ENCODE measurements around the gene TXLNA. TPM values are rescaled to one million over a fixed set of nuclear protein-coding genes. Genes with fewer than 3 reads are reported as not detected.

The TXLNA gene
- total RNA-seq, 1 experiment from 2014 or later: 54.8 TPM

DNA sequence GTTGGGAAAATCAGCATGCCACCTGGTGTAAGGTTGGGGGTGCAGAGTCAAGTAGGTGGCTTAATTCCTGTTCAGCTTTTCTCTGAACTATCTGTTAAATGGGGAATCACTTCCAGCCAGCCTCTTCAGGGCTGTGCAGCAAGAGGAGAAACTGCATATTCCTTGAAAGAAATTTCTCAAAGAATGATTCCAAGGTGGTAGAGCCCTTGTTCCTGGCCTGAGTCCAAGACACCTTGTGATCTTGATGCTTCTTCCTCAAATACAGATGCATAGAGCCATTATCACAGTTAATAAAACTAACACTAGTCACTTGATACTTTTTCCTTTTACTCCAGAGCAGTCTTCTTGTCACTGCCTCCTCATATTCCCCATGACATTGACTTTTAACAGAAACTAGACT is 5.2 kb downstream of the TXLNA start:
- no peak for DNase-seq (ENCODE audit: low spot score)

- no peak for DNase-seq (ENCODE audit: low spot score)
Measured at GRCh38 chr1:32186077-32186476, 6.6 kb downstream of the TXLNA start.

GRCh38 chr1:32186491-32186890 is 7.0 kb downstream of the TXLNA start:
- no peak for DNase-seq (ENCODE audit: low spot score)

- no peak for DNase-seq (ENCODE audit: low spot score)
Measured at GRCh38 chr1:32187850-32188249, 8.4 kb downstream of the TXLNA start.

GRCh38 chr1:32192220-32192948 is 12.9 kb downstream of the TXLNA start:
- no peak for DNase-seq (ENCODE audit: low spot score)

- no peak for DNase-seq (ENCODE audit: low spot score)
Measured at GRCh38 chr1:32194984-32195383, 15.5 kb downstream of the TXLNA start.

DNA sequence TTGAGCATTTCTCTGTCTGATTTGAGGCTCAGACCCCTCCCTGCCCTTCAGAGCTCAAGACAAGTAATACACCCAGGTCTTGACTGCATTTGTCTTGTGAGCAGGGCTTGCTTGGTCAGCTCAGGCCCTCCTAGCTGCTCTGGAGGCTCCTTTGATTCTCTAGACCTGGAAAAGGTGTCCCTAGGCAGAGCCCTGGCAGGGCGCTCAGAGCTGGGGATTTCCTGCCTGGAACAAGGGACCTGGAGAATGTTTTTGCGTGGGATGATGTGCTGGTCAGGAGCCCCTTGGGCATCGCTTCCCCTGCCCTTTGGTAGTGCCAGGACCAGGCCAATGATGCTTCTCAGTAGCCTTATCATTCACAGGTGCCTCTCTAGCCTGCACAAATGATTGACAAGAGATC is 16.1 kb downstream of the TXLNA start:
- no peak for DNase-seq (ENCODE audit: low spot score)

GRCh38 chr1:32195972-32196823 is 16.7 kb downstream of the TXLNA start:
- DNase-seq (ENCODE audit: low spot score): no peak

DNA sequence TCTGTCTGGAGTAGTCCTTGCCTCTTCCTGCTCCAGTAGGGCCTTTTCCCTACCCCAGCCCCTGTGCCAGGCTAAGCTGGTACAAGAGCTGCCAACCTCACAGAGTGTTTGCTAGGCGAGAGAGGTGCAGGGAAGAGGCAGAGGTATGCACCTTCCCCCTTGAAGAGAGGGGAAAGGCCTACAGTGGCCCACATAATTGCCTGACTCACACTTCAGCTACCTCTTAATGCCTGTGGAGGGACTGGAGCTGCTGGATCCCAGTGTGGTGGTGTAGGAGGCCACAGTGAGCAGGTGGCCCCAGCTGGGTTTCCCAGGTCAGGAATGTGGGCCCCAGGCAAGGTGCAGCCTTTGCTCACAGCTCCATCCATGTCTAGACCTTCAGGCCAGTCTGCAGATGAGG is 17.6 kb downstream of the TXLNA start:
- no peak for DNase-seq (ENCODE audit: low spot score)

DNA sequence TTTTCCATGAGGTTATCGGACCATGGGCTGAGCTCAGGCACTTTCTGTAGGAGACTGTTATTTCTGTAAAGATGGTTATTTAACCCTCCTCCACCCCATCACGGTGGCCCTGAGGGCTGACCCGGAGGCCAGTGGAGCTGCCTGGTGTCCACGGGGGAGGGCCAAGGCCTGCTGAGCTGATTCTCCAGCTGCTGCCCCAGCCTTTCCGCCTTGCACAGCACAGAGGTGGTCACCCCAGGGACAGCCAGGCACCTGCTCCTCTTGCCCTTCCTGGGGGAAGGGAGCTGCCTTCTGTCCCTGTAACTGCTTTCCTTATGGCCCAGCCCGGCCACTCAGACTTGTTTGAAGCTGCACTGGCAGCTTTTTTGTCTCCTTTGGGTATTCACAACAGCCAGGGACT is 18.4 kb downstream of the TXLNA start:
- DNase-seq (ENCODE audit: low spot score): no peak

DNA sequence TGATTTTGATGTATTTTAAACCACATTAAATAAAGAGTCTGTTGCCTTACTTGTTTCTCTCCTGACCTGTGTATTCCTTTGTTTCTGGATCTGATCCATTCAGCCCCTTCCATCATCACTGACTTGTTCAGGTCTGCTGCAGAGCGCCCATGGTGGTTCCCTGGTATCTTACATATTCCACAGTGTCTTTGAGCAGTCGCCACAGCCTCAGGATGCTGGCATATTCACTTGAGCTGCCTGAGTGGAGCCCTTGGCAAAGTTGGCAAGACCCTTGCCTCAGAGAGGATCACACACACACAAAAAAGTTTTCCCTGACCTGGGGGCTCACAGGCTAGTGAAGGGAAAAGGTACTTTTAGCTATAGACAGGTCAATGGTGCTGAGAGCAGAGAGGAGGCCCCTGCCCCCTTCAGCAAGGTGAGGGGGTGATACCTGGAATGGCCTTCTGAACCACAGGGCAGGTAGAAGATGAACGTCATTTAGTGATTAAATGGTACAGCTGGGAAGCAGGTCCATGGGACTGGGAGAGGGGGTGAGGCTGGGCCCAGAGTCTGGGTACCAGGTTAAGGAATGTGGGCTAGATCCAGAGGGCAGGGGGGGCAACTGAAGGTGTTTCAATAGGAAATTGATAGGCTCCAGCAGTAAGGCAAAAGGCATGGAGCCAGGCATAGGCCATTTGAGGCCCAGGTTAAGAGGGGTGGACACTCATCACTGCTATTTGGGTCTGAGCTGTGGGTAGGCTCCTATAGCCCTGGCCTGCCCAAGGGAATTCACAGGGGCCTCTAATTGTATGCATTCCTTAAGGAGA is 19.0 kb downstream of the TXLNA start:
- no peak for DNase-seq (ENCODE audit: low spot score)

DNA sequence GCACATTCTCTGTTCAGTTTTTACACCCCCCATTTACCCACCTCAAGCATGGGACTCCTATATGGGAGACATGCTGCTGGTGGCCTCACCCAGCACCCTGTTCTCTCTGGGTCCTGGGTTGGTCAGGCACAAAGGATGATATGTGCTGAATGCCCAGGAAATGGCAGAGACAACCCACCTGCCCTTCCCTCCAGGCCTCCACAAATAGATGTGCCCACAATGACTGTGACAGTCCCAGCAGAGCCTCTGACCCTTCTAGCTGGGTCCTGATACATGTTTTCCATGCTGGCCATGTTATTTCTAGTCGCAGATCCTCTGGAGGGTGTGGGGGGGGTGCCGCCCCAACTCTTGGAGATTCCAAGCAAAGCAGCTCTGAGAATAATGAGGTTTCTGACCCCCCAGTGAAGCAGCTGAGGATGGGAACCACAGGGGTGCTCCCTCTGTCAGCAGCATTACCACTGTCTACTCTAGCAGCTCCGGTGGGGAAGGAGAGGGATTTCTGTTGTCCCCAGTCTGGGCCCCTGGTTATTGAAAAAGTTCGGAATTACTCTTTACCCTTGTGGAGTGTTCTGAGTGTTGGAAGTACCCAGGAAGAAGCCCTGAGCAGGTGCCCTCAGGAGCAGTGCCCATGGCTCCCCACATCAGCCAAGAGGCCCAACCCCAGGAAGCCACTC is 19.7 kb downstream of the TXLNA start:
- no peak for DNase-seq (ENCODE audit: low spot score)

DNA sequence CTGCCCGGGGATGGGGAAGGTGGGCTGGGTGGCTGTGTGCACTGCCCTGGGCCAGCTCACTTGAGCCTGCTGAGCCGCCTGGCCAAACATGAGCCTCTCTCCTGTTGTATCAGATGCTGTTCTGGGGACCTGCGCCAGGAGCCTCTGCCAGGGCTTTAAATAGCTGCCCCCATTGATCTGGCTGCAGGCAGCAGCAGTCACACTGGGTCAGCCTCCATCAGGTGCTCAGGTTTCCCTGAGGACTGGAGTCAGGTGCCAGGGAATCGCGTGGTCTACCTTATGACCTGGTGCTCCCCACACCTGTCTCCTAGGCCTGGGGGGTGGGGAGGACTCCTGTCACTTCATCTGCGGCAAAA is 20.2 kb downstream of the TXLNA start:
- no peak for DNase-seq (ENCODE audit: low spot score)

- peak; percentile 53 for DNase-seq (ENCODE audit: low spot score)
Measured at GRCh38 chr1:32200226-32201010, 20.9 kb downstream of the TXLNA start, which contains the start of gene CCDC28B. CCDC28B (plus strand) TSS chr1:32200595; CDS start chr1:32201936, 1,341 bp downstream.

DNA sequence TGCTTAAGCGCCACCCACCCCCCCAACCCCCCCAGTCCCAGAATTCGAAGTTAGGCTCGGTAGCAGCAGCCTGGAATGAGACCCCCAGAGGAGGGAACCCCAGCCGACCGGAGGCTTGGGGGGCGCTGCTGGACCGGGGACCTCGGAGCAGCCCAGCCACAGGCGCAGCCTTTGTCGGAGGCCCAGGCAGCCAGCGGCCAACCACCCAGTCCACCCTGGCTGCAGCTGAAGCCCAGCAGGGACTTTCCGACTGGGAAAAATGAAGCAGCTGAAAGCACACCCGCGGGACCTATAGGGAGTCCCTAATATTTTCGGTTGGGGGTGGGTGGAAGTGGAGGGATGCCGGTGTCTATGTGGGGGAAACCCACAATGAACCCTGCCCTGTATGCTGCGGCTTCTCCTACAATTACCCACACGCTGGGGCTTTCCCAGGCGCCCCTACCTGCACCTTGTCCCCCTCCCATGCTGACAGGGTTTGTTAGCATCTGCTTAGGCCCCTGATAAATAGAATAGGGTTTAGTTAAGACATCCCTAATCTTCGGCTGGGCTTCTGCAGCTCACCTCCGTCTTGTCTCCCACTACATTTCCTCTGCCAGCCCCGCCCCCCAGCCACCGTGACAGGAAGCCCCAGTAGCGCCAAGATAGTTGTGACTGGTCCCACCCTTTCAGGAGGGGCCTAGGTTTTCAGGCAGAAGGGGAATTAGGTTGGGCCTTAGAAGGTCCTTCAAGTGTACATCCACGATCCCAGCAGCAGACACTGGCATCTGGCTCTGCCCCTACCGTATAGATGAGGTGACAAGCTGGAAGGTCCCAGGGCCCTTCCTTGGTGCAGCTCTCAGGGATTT is 21.8 kb downstream of the TXLNA start:
- DNase-seq (ENCODE audit: low spot score): peak; percentile 40

DNA sequence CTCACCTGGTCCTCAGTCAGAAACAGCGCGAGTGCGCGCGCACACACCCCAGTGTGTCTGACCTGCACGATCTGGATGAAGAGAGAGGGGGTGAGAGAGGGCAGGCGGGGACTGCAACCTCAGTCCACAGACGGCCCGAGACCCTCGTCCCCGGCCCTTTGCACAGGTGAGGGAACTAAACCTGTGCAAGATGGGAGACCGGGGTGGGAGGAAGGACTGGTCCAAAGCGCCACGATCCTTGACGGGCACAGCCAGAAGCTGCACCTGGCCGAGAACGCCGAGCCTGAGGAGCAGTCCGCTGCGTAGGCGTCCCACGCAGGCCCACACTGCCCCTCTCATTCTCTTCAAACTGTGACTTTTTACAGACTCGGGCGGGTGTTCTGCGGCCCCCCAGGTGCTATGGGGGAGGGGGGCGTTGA is 25.5 kb downstream of the TXLNA start:
- DNase-seq (ENCODE audit: low spot score): peak; percentile 51

DNA sequence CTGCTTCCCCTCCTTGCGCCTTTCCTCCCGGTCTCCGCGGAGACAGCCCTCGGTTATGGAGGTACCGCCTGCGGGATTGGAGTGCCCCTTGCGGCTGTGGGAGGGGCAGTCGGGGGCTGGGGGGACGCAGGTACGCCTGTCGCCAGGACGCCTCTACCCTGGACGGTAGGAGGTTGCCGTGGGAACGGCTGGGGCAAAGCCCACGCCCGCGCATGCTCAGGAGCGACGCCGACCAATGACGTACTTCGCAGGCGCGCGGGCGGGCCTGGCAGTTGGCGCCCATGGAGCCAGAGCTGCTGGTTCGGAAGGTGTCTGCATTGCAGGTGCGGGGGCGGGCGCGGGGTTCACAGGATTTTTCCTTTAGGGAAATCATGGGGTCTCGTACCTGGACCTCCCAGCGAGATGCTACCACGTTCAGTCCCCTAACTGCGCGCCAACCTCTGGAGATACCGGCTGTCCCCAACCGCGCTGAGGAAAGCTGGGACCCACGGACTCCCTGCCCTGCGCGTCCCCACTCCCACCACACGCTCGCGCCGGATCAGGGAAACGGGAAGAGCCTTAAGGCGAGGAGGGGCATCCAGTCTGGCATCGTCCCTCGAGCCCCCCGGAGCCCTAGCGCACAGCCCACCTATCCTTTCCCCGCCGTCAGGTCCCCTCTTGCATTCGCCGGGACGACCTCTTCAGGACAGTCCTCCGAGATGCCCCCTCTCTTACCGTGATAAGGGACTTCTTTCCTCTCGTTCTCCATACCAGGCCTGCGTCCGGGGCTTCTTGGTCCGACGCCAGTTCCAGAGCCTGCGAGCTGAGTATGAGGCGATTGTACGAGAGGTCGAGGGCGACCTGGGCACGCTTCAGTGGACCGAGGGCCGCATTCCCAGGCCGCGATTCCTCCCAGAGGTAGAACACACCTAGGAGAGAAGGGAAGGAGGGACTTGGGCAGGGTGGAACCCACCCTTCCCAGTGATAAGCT is 26.2 kb downstream of the TXLNA start, which contains the start of gene IQCC:
IQCC (plus strand) TSS at position 271 of the 970 bp plus-strand sequence; CDS start at position 282, 11 bp downstream.
- DNase-seq (ENCODE audit: low spot score): peak; percentile 93

- DNase-seq (ENCODE audit: low spot score): no peak
Measured at GRCh38 chr1:32208469-32208868, 29.0 kb downstream of the TXLNA start.
